Colon (tissue), 2 donors: ENCODE results near the gene PLA2G4E.

Source experiments
- FAIRE-seq: peaks from 2 replicates; lab custom pipeline; 2012; peaks lifted over from hg19 to GRCh38; lab: Jason Lieb, UNC
- donor health status: control.
- donor health status: control.

PLA2G4E gene

DNA sequence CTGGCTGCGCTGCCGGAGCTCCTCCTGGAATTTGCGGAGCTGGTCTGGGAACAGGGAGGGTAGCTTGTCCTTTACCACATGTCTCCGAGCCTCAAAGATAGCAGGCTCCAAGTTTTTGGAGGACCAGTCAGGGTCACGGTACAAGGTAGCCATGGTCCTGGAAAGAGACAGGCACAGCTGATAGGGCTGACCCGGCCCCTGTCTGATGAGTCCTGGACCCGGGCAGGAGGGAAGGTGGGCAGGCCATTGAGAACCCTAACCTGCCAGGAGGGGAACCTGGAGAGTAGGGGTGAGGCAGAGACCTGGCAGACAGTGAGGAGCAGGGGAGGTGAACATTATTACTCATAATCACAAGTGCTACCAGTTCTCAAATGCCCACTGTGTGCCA, 28.0 kb downstream of the PLA2G4E start:
- FAIRE-seq = no peak

DNA sequence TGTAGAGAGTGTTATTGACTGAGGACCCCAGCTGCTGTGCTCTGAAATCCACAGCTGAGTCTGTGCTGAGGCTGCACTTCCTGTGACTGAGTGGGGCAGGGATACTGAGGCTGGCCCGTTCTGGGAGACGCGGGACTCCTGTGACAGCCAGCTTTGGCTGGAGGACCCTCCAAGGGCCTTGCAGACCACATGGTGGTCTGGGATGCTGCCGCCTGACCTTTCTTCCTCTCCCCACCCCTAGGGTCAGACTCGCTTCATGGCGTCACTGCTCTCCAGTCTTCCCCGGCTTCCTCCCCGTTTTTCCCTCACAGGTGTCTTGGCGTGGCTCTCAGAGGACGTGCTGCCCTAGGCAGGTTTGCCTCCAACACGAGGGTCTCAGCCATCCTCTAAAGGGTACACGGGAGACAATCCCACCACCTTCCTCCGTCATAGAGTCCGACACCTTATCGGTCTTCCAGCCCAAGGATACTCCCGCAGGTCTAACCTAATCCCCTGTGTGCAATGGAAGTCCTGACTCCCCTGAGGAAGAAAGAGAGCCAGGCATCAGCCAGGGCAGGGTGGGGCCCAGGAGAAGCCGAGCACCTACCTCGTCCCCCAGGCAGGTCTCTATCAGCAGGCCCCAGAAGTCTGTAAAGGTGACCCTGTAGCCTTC, 28.6 kb downstream of the PLA2G4E start:
- FAIRE-seq = no peak

DNA sequence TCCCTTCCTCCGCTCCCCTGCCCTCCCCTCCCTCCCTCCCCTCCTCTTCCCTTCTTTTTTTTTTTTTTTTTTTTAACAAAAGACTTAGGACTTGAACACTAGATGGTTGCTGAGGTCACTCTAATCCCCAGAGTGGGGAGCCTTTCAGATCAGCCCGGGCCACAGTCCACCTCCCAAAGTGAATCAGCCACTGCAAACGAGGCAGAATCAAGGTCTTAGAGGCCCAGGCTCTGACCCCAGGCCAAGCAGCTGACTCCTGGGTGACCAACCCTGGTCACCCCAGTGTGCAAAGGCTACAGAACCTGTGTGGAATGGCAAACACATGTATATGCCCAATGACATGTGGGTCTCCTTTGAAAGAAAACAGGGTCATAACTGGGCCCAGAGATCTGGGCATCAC, 30.2 kb downstream of the PLA2G4E start:
- no peak for FAIRE-seq

DNA sequence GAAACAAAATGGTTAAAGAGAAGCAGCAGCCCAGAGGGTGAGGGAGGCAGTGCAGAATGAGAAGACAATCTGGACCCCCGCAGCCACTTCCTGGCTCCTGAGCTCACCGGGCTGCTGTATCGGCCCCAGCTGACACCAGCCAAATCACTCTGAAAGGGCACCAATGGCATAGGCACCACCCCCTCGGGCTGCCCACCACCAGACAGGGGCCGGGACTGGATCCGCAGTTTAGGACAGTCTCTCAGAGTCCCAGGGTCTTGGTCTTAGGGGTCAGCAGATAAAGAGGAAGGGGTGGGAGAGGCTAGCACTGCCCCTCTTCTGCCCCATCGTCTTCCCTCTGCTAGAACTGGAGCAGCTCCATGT, 30.6 kb downstream of the PLA2G4E start:
- FAIRE-seq = no peak

DNA sequence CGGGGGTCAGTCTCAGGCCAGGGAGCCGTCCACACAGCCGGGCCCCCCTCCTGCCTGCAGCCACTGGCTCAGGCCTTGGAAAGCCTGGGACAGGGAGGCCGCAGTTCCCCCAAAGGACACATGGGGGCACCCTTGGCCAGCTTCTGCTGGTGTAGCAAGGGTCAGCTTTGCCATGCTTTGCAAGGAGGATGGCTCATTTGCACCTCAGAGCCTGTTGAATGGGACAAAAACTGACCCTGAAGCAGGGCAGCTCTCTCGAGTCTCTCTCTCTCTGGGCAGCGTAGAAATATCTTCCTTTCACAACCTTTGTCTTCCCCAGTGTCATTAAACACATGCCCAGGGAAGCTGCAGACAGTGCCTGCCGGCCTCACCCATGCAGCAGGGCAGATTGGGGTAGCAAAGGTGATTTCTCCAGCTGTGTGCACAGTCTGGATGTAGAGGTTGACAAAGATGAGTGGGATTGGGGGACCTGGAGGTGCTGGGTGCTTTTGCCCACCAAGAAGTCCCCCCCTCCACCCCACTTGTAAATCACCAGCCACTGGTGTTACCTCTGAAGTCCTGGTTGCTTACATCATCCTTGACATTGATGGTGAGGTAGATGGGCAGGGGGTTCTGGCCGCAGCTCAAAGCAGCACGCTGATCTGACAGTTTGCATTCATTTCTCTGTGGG, 31.1 kb downstream of the PLA2G4E start:
- FAIRE-seq = no peak

DNA sequence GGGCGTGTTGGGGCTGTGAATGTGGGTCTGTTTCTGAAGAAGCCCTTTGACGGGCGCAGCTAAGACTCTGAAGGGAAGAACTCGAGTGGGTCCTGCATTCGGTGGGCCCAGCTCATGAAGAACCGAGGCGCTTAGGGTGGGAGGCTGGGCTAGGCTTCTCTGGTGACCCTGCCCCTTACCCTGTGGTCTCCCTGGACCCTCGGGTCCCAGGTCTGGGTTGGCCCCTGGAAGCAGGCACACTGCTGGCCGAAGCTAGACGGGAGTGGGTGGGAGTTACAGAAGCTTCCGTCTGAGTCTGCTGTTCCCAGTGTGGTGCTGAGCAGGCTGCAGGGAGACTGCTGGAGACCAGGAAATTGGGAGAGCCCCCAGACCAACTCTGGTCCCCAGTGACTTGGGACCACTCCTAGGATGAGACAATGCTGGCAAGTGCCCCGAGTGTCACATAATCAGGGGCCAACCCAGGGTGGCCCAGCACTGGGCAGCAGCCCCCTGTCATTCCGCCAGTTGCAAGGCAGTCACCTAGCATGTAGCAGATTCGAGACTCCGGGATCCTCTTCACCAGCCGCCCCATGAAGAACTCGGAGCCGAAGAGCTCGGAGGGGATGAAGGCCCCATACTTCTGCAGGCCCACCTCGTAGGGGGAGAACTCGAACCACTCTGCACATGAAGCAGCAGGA, 31.8 kb downstream of the PLA2G4E start:
- no peak for FAIRE-seq

DNA sequence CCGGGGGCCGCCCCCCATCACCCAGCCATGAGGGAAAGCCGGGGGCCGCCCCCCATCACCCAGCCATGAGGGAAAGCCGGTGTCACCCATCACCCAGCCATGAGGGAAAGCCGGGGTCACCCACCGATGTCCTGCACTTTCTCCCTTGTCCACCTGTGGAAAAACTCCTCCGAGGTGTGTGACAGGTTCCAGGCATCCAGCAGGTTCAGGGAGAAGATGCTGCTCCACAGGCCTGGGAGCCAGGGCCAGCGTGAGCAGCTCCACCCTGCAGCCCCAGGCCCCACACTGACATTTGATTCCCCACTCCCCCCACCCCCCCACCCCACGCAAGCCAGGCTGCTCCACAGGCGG, 32.9 kb downstream of the PLA2G4E start:
- FAIRE-seq = no peak

DNA sequence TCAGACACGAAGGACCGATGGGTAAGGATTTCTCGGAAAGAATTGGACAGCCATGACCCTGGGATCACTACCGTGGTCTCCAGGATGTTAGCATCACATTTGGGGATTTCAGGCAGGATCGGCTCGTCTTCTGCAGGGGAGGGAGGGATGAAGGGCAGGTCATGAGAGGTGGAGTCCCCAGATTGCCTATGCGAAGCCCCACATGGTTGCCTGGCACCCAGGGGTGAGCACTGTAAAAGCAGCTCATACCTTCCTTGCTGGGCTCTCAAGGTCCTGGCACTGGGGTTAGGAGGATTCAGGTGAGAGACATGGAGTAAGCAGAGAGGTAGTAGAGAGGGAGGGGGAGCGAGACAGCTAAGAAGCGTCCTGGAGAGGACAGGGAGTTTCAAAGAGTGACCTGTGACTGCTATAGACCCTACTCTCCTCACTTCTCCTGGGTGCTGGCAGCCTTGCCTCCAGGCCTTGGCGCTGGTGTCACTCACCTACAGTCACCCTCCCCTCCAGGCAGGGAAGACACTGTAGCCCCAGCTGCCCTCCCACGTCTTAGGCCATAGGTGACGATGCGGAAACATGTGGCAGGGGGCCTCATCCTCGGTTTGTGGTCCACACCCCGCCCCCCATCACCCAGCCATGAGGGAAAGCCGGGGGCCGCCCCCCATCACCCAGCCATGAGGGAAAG, 33.5 kb downstream of the PLA2G4E start:
- FAIRE-seq = no peak

DNA sequence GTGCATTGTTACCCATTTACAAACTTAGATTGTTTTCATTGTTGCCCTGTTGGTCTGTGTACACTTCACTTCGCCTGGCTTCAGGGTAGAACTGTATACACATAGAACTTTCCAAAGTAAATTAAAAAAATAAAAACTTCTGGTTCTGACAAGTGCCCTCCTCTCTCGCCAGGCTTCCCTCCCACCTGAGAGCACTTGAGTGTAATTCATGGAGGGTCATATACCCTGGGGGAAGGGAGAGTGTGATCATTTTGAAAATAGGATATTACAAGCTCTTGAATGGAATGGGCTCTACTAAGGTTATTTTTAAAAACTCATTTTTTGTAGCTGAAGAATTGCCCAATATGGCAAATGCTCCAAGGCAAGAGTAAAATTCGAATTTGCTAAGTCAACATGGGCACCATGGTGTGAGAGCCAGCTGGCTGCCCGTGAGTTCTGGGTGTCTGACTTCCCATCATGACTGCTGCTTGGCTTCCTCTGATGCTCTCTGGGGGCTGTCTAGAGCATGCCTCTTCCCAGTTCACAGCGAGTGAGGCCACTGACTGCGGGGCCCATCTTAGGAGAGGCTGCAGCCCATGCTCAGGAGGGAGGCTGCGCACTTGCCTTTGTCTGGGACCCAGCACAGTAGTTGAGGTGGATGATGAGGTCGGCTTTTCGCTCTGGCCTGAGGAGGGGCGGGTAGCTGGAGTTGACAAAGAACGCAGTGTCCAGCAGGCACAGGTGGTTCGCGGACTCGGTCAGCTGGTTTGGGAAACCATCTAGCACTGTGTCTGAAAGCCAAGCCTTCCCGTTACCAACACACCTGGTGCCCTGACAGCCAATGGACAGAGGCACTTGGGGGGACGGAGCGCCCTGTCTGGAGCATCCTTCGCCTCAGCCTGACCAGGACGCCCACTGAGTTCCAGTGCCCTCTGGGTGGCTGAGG, 35.3 kb downstream of the PLA2G4E start:
- FAIRE-seq = no peak

DNA sequence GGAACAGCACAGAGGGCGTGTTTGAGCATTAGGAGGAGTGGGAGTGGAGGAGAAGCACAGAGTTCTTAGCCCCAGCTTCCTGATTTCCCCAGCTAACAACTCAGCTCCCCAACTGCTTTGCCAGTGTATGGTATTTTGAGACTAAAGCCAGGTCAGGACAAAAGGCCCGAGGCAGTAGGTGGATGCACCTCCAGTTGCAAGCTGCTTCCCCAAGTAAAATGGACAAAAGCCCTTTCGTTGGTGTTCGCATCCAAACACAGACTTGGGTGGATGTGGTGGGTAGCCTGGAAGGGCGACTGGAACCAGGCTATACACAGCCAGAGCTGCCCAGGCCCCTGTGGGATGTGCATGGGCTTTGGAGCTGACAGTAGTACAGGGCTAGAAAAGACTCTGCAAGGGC, 36.2 kb downstream of the PLA2G4E start:
- FAIRE-seq = no peak

DNA sequence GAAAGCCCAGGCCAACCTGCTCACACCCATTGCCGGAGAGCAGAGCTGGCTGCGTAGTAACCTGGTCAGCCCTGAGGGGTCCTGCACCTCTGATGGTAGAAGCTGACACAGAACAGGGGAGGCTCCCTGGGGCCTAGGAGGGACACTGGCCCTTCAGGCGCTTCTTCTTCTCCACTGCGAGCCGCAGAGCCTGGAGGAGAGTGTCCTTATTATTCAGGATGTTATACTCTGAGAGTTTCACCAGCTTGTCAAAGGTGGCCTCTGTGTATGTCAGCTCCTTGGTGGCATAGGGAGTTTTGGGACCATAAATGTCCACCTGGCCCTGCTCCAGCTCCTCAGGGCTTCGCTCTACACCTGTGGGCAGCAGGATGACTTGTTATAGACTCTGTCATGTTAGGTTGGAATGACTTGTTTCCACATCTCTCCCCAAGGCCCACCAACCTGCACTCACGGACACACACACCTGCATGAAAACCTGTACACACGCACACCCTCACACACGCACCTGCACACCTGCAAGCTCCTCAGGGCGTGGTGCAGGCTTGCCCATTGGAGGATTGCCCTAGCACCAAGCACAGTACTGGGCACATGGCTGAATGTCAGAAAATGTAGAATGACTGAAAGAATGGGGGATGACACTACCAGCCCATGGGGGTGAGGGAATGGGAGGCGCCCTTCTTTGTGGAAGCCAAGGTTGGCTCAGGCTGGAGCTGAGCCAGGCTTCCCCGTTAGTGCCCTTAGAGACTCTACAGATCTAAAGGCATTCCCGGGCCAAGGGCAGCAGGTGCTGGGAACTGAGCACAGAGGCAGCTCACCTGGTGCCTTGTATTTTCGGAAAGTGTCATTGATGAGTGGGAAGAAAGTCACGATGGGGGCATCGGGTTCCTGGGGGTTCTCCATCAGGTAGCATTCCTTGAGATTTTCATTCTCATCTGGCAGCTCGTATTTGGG, 36.9 kb downstream of the PLA2G4E start:
- no peak for FAIRE-seq

DNA sequence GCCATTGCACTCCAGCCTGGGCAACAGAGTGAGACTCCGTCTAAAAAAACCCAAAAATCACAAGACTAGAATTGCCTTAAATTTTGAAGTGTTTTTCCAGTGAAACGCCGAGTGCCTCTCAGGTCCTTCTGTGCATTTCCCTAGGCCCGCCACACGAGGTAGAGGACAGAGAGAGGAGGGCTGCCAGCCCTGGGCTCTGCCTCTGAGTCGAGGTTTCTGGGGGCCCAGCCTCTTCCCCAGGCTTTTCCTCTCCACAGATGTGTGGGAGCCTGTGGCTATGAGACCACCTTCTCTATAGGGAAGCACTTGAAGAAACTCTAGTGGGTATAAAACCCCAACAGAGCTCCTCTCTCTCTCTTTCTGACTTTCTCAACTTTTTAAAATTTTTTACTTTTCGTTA, 37.6 kb downstream of the PLA2G4E start:
- FAIRE-seq = no peak

DNA sequence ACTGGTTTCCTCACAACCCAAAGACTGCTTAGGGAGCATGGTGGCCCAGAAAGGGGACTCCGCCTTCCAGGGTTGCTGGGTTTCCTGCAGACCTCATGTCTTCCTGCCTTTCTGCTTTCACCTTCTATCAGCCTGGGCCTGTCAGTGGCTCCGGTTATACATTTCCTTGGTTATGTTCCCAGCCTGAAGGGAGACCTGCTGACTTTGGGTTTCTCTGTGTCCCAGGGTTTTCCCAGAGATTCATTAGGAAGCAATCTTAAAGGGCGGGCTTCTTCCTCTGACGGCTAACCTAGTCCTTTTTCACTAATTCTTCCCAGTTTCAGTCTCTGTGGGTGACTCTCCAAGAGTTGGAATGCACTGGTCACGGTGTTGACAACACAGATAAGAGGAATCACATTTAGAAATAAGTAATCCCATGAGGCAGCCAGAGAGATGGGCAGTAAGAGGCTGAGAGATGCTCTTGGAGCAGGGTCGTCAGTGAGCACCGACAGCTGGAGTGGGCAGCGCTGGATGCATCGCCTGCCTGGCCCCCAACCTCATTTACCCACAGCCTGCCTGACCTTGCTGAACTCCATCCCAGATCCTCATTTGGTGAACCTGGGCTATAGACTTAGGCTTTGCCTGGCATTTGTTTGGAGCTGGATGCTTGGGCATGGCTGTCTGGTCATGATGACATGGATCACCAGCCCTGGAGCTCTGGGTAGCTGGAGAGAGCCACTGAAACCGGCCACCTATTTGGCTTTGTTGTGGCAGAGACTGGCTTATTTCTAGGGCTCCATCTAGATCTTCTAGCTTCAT, 38.5 kb downstream of the PLA2G4E start:
- FAIRE-seq = no peak

DNA sequence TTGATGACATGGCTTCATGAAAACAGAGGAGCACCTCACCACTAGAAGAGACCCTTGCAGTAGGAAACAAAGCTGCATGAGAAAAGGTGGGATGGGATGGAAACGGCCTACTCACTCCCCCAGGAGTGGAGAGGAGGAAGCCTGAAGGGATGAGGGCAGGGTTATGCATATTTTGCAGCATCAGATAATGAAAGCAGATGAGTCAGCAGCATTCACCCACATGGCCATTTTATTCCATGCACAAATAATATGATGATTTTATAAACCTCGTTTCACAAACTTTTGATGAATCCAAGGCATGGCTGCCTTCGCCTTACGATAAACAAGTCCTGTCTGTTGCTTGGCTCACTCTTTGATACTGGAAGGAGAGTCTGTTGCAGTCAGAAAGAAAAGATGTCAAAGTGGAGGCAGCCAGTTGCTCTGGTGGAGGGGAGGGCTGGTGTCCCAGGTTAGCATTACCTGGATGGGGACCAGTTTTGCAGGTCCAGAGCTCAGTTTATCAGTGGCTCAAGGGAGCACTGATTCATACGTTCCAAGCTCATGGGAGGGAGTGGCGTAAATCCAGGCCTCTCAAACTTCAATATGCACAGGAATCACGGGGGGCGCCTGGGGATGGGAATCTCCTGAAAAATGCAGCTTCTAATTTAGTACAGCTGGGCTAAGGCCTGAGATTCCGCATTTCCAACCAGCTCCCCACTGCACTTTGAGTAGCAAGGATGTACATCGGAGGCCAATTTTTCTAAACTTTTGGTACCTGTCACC, 39.3 kb downstream of the PLA2G4E start:
- FAIRE-seq = no peak

DNA sequence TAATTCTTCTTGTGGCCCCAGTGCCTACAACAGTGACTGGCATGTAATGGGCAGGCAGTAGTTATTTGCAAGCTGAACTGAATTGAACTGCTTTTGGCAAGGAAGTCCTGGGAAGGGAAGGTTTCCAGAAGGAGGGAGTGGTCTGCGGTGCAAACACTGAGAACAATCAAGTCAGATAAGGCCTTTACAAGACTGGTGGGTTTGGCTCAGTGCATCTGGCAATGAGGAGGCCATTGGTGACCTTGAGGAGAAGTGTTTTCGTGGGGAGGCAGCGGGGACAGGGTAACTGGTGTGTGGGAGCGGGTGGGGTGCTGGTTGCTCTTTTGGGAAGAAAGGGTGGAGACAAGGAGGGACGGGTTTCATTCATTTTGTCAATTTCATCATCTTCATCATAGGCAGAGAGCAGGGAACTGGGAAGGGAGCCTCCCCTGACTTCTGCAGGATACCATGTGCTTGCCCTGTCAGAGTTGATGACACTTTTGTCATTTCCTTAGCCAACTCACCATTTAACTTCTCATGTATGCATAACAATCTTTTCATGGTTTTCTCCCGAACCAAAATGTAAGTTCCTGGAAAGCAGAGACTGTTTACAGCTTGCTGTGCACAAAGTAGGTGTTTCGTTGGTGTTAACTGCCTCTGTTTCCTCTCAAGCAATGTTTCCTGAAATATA, 40.1 kb downstream of the PLA2G4E start:
- no peak for FAIRE-seq

DNA sequence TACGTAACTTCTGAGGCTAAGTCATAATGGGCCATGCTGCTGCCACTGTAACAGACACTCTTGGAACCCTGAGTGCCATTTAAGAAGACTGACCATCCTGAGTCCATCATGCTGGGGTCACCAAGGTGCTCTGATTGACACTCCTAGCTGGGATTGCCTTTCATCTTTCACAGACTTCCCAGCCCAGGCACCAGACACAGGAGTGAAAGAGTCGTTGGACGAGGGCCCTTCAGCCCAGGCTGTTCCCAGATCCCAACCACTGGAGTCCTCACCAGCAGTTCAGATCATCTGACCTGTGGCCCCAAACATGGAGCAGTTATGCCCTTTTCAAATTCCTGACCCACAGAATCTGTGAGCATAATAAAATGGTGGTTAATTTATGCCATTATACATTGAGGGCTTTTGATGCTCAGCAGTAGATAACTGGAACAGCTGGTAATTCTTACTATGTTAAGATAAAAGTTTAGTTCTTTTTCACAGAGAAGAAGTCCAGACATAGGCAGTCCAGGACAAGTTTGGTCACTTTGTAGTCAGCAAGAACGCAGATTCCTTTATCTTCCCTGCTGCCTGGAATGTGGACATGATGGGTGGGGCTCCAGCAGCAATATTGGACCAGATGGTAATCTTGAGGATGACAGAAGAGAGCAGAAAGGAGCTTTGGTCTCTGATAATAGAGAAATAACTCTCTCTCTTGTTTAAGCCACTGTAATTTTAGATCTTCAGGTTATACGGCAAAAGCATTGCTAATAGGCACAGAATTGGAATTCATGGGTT, 41.2 kb downstream of the PLA2G4E start:
- no peak for FAIRE-seq

DNA sequence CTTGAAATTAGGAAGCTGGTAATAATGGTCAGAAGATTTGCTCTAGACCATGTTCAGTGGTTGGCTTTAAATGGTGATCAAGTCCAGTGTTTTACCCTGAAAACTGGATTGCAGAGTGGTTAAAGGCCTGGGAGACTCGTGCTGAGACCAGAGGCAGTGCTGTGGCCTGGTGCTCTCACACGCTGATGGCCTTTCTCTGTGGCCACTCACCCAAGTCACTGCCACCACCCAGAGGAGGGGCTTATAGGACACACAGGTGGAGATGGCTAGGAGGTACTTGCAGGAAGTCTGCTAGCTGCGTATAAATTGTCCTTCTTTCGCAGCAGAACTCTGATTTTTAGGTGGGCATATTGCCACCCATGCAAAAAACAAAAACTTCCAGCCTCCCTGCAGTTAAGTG, 42.3 kb downstream of the PLA2G4E start:
- FAIRE-seq = no peak

DNA sequence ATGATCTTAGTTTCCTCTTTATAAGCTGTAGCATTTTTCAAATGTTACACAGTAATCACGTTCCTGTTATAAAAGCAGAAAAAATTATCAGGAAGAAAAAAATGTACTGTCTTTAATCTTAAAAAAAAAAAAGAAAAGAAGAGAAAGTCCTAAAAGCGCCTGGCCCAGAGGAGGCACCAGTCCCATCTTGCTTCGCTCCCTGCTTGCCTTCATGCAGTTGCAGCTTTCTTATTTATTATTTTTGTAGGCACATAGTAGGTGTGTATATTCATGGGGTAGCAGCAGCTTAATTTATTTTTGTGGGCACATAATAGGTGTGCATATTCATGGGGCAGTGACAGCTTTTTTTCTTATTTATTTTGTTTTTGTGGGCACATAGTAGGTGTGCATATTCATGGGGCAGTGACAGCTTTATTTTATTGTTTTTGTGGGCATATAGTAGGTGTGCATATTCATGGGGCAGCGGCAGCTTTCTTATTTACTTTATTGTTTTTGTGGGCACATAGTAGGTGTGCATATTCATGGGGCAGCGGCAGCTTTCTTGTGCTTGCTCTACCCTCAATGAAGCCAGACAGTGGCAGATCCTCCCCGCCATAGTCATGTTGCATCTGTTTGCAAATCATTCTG, 43.0 kb downstream of the PLA2G4E start:
- FAIRE-seq = no peak
